ENCODE results near the gene MERTK.
"Not testable (repeated sequence)": the region's sequence is repeated elsewhere in the genome, so short reads cannot be mapped to it uniquely, and the experiment has no call there.

The MERTK gene

GRCh38 chr2:111946294-111947114 is 48.1 kb downstream of the MERTK start:
- no peak for DNase-seq

- no peak for DNase-seq
Measured at GRCh38 chr2:111947219-111947618, 48.8 kb downstream of the MERTK start.

GRCh38 chr2:111948832-111949231 is 50.4 kb downstream of the MERTK start:
- DNase-seq = no peak

GRCh38 chr2:111950236-111950635 is 51.8 kb downstream of the MERTK start:
- DNase-seq = no peak

GRCh38 chr2:111951486-111951885 is 53.1 kb downstream of the MERTK start:
- DNase-seq = no peak

- DNase-seq = no peak
Measured at GRCh38 chr2:111952871-111953452, 54.6 kb downstream of the MERTK start.

GRCh38 chr2:111954602-111955332 is 56.4 kb downstream of the MERTK start:
- no peak for DNase-seq

GRCh38 chr2:111957872-111958354 is 59.5 kb downstream of the MERTK start:
- DNase-seq = no peak

GRCh38 chr2:111958901-111959300 is 60.5 kb downstream of the MERTK start:
- DNase-seq = no peak

GRCh38 chr2:111961663-111962062 is 63.3 kb downstream of the MERTK start:
- no peak for DNase-seq

- DNase-seq = not testable (repeated sequence)
Measured at GRCh38 chr2:111963086-111963485, 64.7 kb downstream of the MERTK start.

GRCh38 chr2:111963508-111963907 is 65.1 kb downstream of the MERTK start:
- DNase-seq = not testable (repeated sequence)

- DNase-seq = no peak
Measured at GRCh38 chr2:111965062-111965461, 66.7 kb downstream of the MERTK start.

- no peak for DNase-seq
Measured at GRCh38 chr2:111966241-111966640, 67.8 kb downstream of the MERTK start.

GRCh38 chr2:111967018-111967417 is 68.6 kb downstream of the MERTK start:
- no peak for DNase-seq

GRCh38 chr2:111970453-111970852 is 72.0 kb downstream of the MERTK start:
- DNase-seq = no peak

- DNase-seq = no peak
Measured at GRCh38 chr2:111972955-111973565, 74.7 kb downstream of the MERTK start.

- DNase-seq = no peak
Measured at GRCh38 chr2:111973701-111974100, 75.3 kb downstream of the MERTK start.

GRCh38 chr2:111975053-111975552 is 76.7 kb downstream of the MERTK start:
- no peak for DNase-seq

GRCh38 chr2:111975819-111976218 is 77.4 kb downstream of the MERTK start:
- no peak for DNase-seq

- no peak for DNase-seq
Measured at GRCh38 chr2:111977240-111977639, 78.8 kb downstream of the MERTK start.

GRCh38 chr2:111978452-111979170 is 80.2 kb downstream of the MERTK start:
- no peak for DNase-seq

Measured in left hindlimb (tissue), 1 donor.